Right atrium auricular region (tissue), 2 donors: Measurements from ENCODE around the gene CSMD2. TPM values are rescaled to one million over a fixed set of nuclear protein-coding genes. Genes with fewer than 3 reads are reported as not detected.
A peak's percentile ranks its signal among the peaks of the same experiment; 100 is the strongest.

ENCODE experiments used
- DNase-seq: peaks from one replicate; pipeline ENCODE4 v3.0.0-alpha.2; 2019; ENCODE audit warnings: low spot score
- H3K27ac ChIP-seq, 2 donors: fragments of 200-600 bp; sonication (generic); 1 replicate in 1 of 2; 2 replicates in 1 of 2; pipeline ENCODE4 v1.5.1; 2016 to 2019
- H3K27me3 ChIP-seq, 2 donors: fragments of 200-600 bp; sonication (generic); one replicate each; pipeline versions ENCODE4 v1.5.1 to v1.6.0; 2017 to 2019
- H3K36me3 ChIP-seq: fragments of 200-600 bp; sonication (generic); one replicate; pipeline ENCODE4 v1.5.1; 2016
- H3K4me1 ChIP-seq, 2 donors: fragments of 200-600 bp; sonication (generic); one replicate each; pipeline versions ENCODE4 v1.5.1 to v1.6.0; 2017 to 2019
- H3K4me3 ChIP-seq, 2 donors: fragments of 200-600 bp; sonication (generic); 1 replicate in 1 of 2; 2 replicates in 1 of 2; pipeline ENCODE4 v1.5.1; 2017 to 2019; ENCODE audit warnings: mild to moderate bottlenecking in 1 of 2, moderate library complexity in 1 of 2
- H3K9me3 ChIP-seq, 2 donors: fragments of 200-600 bp; sonication (generic); one replicate each; pipeline ENCODE4 v1.5.1; 2019
- total RNA-seq, 2 donors: library from RNA; depleted of rRNA; stranded (reverse); fragments of >200 nt; gene quantifications; one replicate each; pipeline ENCODE4 v1.1.0, GENCODE V29; 2016
- TF ChIP-seq, protein P1 (sequence below), 2 donors: fragments of 200-600 bp; sonication (generic); IDR thresholded peaks; one replicate each; pipeline ENCODE4 v1.5.1; 2019; ENCODE audit warnings: antibody characterized with exemption in 2 of 2

CSMD2 gene
- total RNA-seq, 2 donors from 2014 or later: 0.39 to 0.44 TPM

DNA sequence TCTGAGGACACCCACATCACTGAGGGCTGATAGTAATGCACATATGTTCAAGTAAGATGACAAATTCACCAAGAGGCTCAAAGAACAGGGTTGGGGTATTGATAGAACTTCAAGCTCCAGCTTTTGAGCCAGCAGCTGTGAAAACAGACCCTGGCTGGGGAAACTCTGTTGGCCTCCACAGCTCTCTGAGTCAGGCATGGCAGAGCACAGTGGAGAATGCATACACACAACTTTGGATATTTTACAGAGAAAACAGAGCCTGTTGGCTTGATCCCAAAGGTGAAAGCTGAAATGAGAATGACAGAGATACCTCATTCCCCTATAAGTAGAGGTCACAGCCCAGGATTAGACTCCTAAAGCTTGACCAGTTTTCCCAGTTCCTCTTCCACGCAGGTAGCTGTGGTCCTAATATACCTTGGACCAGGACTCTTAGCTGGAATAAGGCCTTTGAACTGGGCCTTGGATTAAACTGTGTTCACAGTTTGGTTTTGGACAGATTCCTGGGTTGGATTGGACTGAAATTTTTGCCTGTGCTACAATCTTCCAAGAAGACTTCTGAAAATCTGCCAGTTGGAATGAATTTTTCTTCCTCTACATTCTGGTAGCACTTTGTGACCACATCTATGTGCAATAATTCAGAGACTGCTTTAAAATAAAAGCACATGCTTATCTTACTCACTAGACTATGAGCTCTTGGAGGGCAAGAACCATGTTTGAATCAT lies 402.8 kb downstream of the CSMD2 start:
- Histone ChIP-seq H3K27me3 (no peaks in the 10 kb centered on the region), H3K4me1 (peaks cover 0 to 11% of the 10 kb centered on the region in 2 donors), H3K36me3 (no peaks in the 10 kb centered on the region), H3K4me3 (no peak overlapping the region), H3K9me3 (no peaks in the 10 kb centered on the region), H3K27ac (peak overlapping the region in 1 of 2 donors; percentile 6)
- TF ChIP-seq, protein P1, sequence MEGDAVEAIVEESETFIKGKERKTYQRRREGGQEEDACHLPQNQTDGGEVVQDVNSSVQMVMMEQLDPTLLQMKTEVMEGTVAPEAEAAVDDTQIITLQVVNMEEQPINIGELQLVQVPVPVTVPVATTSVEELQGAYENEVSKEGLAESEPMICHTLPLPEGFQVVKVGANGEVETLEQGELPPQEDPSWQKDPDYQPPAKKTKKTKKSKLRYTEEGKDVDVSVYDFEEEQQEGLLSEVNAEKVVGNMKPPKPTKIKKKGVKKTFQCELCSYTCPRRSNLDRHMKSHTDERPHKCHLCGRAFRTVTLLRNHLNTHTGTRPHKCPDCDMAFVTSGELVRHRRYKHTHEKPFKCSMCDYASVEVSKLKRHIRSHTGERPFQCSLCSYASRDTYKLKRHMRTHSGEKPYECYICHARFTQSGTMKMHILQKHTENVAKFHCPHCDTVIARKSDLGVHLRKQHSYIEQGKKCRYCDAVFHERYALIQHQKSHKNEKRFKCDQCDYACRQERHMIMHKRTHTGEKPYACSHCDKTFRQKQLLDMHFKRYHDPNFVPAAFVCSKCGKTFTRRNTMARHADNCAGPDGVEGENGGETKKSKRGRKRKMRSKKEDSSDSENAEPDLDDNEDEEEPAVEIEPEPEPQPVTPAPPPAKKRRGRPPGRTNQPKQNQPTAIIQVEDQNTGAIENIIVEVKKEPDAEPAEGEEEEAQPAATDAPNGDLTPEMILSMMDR (IDR thresholded peaks at IDR 0.05): no peak
- DNase-seq: no peak

DNA sequence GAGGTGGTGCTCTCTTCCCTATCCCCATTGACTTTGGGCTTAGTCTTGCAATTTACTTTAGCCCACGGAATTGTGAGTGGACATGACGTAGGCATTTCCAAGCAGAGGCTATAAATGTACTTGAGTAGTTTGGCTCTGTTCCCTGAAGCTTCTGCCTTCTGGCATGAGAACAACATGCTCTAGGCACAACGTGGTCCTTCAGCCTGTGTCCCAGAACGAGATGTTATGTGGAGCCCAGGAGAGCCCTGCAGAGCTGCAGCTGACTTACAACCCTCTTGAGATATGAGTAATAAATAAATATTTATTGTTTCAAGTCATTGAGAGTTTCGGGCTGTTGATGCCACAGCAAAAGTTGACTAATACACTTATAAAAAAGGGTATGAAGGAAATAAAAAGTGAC lies 406.3 kb downstream of the CSMD2 start:
- TF ChIP-seq, protein P1 (IDR thresholded peaks at IDR 0.05): no peak
- Histone ChIP-seq H3K27ac (peak overlapping the region in 1 of 2 donors; percentile 33), H3K9me3 (no peaks in the 10 kb centered on the region), H3K4me3 (no peak overlapping the region), H3K27me3 (no peaks in the 10 kb centered on the region), H3K36me3 (no peaks in the 10 kb centered on the region), H3K4me1 (peaks cover 0 to 11% of the 10 kb centered on the region in 2 donors)
- DNase-seq: peak; percentile 61

DNA sequence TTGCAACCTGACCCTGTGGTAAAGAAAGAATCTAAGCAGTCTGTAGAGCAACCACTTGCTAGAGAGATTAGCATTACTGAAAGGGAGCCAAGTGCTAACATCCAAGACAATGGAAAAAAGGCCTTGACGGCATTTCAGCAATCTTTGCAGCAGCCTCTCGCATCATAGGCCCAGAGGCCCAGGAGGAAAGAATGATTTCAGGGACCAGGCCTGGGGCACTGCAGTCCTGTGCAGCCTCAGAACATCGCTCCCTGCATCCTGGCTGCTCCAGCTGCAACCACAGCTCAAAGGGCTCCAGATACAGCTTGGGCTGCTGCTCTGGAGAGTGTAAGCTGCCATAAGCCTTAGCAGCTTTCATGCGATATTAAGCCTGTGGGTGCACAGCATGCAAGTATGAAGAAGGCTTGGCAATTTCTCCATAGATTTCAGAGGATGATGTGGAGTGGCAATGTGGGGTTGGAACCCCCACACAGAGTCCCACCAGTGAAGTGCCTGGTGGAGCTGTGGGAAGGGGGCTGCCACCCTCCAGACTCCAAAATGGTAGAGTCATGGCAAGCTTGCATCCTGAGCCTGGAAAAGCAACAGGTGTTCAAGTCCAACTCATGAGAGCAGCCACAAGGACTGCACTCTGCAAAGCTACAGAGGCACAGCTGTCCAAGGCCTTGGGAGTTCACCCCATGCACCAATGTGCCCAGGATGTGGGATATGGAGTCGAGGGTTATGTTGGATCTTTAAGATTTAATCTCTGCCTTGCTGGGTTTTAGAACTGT lies 411.8 kb downstream of the CSMD2 start:
- peak; percentile 9 for DNase-seq
- TF ChIP-seq, protein P1 (IDR thresholded peaks at IDR 0.05): no peak
- Histone ChIP-seq H3K27ac (no peak overlapping the region), H3K4me3 (no peak overlapping the region), H3K4me1 (peaks cover 0 to 2% of the 10 kb centered on the region in 2 donors), H3K27me3 (no peaks in the 10 kb centered on the region), H3K36me3 (no peaks in the 10 kb centered on the region), H3K9me3 (peaks cover 0 to 11% of the 10 kb centered on the region in 2 donors)

DNA sequence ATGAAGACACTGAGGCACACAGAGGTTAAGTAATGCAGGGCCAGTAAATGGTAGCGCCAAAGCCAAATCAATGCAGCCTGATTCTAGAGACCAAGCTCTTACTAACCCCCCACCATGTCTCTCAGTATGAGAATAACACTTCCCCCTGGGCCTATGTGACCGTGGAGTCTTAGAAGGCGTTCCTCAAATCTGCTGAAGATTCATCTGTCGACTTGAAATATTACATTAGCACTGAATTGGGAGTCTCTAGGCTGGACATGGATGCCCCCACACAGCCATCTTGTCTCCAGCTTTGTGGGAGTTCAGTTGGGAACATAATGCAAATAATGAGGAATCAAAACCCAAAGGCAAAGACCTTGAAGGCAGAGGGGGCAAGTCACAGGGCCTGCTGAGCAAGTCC lies 419.1 kb downstream of the CSMD2 start:
- Histone ChIP-seq H3K36me3 (no peaks in the 10 kb centered on the region), H3K9me3 (no peaks in the 10 kb centered on the region), H3K4me1 (no peaks in the 10 kb centered on the region), H3K27me3 (no peaks in the 10 kb centered on the region), H3K27ac (no peak overlapping the region), H3K4me3 (no peak overlapping the region)
- TF ChIP-seq, protein P1 (IDR thresholded peaks at IDR 0.05): no peak
- DNase-seq: no peak

DNA sequence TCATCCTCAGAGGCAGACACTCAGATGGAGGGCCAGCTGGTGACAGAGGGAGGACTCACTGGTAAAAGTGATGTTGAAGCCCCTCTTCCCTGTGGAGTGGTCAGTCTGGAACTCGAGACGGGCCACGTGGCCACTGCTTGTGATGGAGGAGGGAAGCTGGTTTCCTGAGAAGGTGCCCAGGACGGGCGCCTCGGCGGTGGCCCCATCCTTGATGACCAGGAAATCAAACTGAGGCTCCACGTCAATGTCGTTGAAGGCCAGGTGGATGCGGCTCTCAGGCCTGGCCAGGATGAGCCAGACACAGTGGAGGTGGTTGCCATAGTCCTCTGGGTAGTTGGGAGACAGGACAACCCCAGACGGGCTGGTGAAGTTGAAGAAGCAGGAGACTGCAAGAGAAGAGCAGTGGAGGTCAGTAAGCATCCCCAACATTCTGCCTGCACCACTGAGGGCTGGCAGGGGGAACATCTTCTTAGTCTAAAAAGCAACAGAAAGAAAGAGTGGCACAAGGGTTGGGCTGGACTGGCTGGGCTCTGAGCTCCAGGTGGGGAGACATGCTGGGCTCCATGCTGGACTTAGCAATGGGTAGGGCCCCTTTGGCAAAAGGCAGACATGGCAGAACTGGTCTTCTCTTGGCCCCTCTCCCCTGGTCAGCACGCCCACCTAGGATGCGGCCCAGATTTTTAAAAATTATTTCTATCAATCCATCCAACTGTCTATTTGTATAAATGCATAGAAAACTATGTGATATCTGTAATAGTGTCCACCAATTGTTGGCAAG lies 421.6 kb downstream of the CSMD2 start:
- no peak overlapping the region for H3K27ac ChIP-seq
- DNase-seq: no peak
- no peaks in the 10 kb centered on the region for H3K4me1 ChIP-seq
- no peaks in the 10 kb centered on the region for H3K36me3 ChIP-seq
- TF ChIP-seq, protein P1 (IDR thresholded peaks at IDR 0.05): no peak
- no peaks in the 10 kb centered on the region for H3K9me3 ChIP-seq
- no peak overlapping the region for H3K4me3 ChIP-seq
- no peaks in the 10 kb centered on the region for H3K27me3 ChIP-seq
